HTERT RPE-1 (cell line): Measurements from ENCODE around the gene AP2A2.

Experiments
- in situ Hi-C: fragments of 300-500 bp; cut with MboI; formaldehyde crosslinking; loops from 4 replicates; pipeline ENCODE4 v1.14.3; 2020; ENCODE audit warnings: low sequenced_read_pairs

Gene AP2A2

DNA sequence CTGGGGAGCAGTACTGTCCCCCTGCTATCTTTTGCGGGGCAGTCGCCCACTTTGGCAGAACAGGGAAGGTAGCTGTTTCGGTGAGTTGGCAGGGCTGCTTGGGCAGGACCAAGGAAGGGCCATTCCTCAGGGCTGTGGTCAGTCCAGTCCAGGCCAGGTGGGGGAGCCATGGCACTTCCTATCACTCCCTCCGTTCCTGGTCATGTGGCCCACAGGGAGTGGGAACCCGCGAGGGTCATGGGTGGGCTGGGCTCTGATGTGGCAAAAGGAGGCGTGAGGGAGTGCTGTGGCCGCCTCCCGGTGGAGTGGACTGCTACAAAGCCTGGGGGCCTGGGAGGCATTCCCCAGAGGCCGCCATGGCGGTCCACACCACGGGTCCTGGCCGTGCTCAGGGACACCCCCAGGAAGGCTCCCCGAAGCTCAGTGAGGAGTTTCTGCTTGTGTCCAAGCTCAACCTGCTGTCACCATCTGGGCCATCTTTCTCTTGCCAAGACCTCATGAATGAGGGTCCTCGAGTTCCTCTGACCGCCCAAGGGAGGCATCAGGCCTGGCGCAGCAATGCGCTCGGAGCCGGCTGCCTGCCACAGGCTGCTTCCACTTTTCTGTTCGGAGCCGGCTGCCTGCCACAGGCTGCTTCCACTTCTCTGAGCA lies 27.0 kb upstream of the AP2A2 start:
- in situ Hi-C loops: no loop called here

DNA sequence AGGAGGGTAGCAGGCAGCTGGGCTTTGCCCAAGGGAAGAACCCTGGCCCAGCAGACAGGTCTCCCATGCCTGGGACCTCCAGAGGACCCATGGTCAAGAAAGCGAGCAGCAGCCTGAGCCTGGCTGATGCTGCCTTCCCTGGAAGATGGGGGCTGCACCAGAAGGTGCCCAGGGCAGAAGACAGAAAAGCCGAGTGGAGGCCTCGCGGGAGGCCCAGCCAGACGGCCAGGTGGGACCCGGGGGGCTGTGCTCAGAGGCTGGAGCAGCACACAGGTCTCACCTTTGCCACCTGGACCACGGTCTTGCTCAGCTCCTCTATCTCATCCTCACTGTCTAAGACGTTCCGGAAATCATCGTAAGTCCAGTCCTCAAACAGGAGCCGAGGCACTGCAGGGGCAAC lies 25.9 kb upstream of the AP2A2 start:
- in situ Hi-C loops: no loop called here

DNA sequence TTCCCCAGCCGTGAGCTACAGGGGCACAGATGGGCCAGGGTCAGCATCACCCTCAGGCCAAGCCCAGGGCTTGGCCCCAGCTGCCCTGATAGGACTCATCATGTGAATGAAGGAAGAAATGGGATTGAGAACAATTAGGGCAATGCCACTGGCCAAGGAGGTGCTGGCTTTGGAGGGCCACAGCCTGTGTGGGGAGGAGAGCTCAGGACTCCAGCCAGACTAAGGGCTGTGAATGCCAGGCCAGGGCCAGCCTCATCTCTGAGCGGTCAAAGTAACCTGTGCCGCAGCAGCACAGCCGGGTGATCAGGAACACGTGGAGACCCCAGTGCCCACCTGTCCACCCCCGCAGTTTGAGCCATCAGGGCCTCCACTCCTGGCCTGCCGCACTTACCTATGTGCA lies 25.1 kb upstream of the AP2A2 start:
- in situ Hi-C loops: no loop called here

DNA sequence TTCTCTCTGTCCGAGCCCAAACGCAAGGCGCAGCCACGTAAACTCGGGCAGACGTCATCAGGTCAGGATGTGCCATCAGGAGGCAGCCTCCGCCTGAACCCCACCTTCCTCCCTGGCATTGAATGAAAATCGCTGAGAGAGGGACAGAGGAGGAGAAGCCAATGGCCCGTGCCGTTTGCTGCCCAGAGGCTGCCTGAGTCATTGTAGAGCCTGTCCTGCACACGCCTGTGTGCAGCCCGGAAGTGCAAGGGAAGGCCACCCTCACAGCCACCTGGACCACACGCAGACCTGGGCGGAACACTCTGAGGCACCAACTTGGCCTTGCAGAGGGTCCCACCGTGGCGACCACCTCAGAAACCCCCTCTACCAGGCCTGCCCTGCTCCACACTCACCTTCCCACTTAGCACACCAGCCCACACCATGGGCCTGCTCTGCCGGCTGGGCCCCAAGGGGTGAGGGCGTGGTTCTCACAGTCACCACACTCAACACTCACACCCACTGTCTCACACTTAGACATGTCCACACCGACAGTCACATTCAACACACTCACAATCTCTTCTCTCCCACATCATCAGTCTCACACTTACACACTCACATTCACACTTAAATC lies 24.1 kb upstream of the AP2A2 start:
- in situ Hi-C loops: no loop called here

DNA sequence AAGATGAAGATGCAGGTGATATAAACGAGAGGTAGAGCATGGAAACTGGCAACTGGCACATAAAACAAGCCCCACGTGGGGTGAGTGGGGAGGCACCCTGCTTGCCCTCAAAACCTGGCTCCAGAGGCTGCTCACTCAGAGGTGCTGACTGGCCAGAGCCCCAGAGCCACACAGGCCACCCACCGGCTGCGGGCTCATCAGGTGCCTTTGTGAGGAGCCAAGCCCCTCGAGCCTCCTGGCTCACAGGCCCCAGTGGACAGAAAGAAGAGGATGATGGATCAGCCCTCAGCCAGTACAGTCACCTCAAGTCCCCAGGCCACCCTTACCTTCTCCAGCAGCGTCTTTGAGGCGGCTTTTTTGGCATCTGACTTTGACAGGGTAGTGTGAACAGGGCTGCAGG lies 21.3 kb upstream of the AP2A2 start:
- in situ Hi-C loops: no loop called here

DNA sequence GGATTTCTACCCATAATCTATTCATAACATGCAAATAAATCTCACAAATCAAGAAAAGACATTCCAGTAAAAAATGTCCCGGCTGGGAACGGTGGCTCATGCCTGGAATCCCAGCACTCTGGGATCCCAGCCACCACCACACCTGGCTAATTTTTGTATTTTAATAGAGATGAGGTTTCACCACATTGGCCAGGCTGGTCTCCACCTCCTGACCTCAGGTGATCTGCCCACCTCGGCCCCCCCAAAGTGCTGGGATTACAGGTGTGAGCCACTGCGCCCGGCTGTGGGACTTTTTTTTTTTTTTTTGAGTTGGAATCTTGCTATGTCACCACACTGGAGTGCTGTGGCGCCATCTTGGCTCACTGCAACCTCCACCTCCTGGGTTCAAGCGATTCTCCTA lies 19.7 kb upstream of the AP2A2 start:
- in situ Hi-C loops: no loop called here

DNA sequence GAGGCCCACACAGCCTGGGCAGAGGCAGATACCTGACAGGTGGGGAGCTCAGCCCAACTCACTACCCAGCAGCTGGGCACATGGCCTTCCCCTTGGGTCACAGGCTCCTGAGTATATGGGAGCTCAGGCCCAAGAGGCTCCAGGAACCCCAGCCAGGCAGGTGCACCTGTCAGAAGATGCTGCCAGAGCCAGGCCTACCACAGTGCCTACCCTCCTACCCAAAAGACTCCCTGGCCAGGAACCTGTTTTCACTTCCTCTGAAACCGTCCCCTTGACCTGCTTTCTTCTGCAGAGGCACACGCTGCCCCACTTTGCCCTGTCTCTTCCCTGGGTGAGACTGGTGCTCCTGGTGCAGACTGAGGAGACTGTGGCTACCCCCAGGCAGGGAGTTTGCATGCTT lies 18.0 kb upstream of the AP2A2 start:
- in situ Hi-C loops: no loop called here

DNA sequence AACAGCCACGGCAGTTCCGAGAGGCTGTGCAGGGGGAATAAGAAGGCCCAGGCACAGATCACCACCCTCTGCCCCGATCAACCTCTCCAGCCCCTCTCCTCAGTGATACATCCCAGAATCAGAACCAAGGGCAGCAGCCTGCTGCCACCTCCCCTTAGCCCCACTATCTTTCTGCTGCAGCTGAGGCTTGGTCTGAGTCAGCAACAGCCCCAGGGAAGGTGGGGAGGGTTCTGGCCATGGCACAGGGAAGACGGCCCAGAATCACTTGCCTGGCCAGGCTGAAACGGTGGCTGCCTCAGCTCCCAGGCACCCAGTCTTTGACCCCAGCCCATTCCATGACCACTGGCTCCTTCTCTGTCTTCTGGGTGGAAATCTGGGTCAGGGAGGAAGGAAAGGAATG lies 17.4 kb upstream of the AP2A2 start:
- in situ Hi-C loops: no loop called here

DNA sequence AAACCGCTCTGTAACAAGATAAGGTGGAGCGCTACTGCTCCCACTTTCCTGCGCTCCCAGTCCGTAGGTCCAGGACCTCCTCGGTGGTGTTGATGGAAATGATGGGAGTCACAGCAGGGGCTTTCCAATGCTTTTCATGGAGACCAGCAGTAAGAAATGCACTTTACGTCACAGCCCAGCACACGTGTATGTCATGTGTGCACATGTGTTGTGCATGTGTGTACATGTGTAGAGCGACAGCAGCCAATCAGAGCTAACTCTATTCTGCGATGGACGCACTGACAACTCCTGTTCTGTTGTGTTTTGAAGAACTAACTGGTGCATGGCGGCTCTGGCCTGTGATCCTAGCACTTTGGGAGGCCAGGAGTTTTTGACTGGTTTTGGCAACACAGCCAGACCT lies 16.3 kb upstream of the AP2A2 start:
- in situ Hi-C loops: no loop called here

DNA sequence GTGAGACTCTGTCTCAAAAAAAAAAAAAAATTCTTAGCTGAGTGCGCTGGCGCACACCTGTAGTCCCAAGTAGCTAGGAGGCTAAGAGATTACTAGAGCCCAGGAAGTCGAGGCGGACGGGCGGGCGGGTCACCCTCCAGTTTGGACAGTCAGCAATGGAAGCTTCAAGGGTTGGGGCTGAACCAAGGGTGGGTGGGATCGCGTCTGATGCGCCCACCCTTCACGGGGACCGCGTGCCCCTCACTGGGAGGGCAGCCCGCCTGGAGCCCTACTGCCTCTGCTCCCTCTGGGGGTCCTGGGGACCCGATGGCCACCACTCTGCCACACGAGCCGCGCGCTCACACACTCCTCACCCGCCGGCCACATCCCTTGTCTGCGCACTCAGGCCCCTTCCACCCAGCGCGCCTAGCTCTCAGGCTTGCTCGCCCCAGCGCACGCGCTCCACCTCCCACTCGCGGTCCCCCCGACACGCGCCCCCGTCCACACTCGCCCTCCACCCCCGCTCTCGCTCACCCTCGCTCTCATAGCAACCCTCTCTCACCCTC lies 15.6 kb upstream of the AP2A2 start:
- in situ Hi-C loops: no loop called here

DNA sequence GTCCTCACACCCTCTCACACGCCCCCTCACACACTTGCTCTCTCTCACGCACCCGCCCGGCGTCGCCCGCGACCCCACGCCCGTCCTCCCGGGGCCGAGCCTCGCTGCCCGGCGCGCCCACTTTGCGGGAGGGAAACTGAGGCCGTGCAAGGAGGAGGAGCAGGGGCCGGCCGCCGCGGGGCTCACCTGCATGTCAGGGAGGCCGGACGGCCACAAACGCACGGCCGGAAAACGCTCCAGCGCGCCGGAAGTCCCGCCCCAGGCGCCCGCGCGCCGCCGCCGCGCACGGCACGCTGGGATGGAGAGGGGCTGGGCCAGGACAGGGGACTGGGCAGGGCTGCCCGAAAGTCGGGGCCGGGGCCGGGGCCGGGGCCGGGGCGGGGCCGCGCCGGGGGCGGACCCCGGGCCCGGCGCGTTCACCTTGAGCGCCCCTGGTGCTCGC lies 15.1 kb upstream of the AP2A2 start, which contains the start of gene CHID1:
Gene CHID1, minus strand, starts transcription at position 222 of the 442 bp plus-strand sequence. CDS start 5,994 bp downstream, outside the sequence.
- in situ Hi-C loops: no loop called here

DNA sequence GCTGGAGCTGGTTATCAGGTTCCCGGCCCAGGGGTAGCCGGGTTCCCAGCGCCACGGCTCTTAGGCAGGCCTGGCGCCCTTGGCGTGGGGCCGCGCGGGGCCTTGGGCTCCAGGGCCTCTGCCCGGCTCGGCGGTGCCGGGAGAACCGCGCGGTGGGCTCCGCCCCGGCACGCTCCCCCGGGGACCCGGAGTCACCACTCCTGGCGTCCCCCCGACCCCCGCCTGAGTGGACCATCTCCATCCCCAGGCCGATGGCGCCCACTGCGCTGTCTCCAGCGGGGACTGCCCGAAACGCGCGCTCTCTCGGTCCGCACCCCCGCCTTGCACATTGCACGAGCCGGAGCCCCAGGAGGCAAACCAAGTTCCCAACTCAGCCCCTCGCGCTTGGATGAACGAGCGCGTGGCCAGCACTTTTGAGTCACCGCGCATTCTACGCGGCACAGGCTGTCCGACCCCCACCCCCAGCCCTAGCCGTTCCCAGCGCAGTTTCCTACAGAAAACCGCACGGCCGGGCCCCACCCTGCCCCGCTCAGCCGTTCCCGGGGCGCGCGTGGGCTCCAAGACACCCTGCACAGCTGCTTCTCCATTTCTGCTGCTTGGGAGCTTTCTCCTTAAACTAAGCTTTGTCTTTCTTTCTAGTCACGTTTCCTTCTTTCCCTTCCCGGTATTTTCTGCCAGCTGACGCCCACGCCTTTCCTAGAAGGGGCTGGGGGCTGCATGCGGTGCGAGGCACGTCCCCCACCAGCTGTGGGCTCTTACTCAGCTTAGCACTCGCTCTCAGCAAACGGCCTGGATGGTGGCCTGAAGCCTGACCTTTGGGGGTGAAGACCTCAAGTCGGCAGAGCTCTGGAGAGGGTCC lies 14.4 kb upstream of the AP2A2 start:
- in situ Hi-C loops: no loop called here

DNA sequence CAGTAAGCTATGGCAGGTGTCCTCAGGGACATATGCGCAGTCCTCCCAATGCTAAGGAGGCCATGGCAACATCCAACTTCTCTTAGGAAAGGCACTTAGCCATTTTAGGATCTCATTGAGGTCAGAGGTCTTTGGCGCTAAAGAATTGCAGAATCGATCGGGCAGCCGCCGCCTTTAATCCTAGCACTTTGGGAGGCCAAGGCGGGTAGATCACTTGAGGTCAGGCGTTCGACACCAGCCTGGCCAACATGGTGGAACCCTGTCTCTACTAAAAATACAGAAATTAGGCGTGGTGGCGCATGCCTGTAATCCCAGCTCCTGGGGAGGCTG lies 13.8 kb upstream of the AP2A2 start:
- in situ Hi-C loops: no loop called here

DNA sequence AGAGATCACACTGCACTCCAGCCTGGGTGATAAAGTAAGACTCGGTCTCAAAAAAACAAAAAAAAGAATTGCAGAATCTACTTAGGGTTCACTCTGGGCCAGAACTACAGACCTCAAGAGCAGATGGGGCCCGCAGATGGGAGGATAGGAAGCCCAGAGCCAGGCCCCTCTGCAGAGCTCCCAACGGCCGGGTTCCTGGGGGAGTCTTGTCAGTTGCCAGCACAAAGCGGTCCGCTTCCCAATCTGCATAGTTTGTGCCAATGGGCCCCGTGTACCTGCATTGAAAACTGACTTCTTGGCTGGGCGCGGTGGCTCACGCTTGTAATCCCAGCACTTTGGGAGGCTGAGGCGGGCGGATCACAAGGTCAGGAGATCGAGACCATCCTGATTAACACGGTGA lies 13.4 kb upstream of the AP2A2 start:
- in situ Hi-C loops: no loop called here

DNA sequence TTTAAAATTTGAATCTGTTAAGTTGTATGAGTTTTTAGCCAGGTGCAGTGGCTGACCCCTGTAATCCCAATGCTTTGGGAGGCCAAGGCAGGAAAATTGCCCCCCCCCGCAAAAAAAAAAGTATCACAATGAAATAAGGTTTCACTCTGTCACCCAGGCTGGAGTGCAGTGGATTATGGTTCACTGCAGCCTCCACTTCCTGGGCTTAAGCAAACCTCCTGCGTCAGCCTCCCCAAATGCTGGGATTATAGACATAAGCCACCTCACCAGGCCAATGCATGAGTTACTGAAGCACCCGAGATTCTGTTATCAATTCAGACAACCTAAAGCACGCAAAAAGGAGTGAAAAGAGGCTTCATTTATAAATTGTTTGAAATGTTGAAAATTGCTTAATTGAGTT lies 12.6 kb upstream of the AP2A2 start:
- in situ Hi-C loops: no loop called here

DNA sequence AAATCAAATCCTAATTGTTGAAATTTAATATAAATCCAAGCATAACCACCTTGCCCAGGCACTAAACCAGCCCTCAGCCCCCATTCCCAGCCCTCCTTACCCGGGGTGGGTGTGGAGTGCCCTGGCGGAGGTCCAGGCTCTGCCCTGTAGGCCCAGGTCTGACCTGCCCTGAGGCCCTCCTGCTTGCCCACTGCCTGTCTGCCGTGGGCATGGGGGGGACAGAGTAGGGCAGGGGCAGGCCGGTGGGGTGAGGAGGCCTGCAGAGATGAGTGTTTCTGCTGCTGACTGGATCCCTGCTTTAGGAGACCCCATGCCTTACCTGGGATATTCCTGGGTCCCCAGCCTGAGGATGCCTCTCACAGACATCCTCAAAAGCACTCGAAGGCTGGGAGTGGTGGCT lies 11.5 kb upstream of the AP2A2 start:
- in situ Hi-C loops: no loop called here

DNA sequence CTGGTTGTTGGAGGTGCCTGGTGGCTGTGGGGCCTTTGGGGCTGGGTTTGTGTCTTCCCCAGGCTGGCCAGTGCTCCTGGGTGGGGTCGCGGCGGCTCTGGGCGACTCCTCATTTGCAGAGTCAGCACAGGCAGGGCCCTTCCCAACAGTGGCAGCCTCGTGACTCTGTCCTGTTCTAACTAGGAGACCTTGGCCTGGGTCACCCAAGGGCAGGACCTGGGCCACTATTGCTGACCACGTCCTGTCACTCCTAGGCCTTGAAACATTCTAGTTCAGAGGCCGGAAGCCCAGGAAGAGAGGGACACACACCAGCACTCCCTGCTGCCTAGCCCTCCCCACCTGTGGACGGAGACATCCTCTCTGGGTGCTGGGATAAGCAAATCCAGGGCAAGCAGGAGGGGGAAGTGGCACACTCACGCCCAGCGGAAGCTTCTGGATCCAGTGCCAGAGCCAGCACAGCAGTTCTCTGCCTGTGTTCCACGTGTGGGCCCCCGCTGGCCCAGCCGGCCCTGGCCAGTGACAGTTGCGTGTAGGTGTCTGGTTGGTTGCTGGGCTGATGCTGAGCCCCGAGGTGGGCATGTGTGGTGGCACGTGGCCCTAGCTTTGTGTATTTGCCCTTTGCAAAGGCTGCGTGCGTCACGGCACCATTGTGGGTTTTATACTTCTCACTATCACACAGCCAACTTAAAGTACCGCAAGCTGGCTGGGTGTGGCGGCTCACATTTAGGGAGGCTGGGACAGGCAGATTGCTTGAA lies 10.7 kb upstream of the AP2A2 start:
- in situ Hi-C loops: no loop called here

DNA sequence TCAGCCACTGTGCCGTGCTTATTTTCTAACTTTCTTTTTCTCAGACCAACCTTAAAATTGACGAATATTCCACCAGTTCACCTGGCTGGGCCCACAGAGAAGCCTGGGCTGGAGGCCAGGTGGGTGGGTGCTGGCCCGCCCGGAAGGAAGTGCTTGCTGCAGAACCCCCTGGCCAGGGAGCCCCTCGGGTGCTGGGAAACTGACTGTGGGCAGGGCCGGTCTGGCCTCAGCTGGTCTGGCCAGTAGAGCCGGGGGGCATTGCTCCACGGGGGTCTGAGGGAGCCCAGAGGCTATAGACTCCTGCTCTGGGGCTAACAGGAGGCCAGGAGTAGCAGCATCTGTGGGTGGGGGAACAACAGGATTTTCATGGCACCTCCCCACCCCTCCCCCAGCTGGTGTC lies 8.2 kb upstream of the AP2A2 start:
- in situ Hi-C loops: no loop called here

DNA sequence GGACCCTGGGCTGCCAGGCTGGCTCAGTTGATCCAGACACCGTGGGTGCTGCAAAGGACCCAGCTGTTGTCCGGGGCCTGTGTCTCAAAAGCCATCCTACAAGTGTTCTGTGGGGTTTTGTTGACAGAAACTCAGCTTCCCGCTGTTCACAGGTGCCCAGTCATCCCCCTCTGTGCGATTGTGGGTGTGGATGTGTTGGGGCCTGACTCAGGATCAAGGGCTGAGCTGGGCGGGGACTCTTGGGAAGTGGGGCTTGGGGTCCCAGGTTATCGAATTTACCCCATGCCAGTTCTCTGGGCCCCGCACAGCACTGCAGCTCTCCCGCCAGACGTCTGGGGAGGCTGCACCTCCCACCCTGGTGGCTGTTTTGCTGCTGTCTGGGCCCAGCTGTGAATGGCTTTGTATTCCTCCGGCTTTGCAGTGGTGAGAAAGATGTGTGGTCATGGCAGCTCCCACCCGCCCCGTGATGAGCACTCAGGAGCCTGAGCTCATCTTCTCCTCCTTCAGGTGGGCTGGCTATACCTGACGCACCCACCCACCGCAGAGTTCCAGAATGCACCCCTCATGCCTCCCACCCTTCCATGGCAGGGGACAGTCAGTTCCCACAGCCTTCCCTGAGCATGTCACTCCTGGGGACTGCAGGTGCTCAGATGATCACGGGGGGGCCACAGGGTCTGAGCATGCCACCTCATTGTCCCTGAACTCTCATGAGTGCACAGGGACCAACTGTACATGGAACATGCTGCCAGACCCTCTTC lies 3.6 kb upstream of the AP2A2 start:
- in situ Hi-C loops: no loop called here

DNA sequence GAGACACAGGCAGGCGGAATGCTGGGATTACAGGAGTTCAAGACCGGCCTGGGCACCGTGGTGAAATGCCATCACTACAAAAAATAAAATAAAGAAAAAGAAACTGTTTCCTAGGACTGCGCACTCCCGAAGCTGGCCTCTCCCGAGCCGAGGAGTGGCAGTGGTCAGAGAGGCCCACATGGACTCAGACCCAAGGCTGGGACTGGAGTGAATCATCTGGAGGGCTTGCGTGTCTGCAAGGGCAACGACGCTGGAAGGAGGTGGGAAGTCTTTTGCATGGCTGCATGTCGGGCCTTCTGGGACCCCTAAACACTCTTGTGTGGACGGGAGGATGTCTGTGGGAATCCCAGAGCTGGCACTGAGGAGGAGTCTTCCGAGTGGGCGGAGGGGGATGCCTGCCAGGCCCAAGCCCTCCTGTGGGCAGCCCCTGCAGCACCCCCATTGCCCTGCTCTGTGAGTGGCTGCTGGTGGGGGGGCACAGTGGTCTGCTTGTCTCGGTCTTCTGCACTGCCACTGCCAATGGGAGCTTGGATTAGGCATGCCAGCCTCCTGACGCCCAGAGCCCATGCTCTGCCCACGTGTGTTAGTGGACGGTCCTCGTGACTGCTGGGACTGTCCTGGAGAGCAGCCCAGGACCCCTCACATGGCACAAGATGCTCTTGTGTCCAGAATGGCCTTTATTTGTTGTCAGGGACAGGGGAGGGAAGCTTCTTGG lies 1.8 kb upstream of the AP2A2 start:
- in situ Hi-C loops: no loop called here
